Measurements from ENCODE around the gene ITGA2.

The ITGA2 gene

GRCh38 chr5:53037141-53037859 lies 48.1 kb downstream of the ITGA2 start:
- POLR2A ChIA-PET = no interaction called here
- no peak for TF ChIP-seq CTCF (IDR thresholded peaks at IDR 0.05; ENCODE audit: control extremely low read depth, extremely low read depth, low read depth, missing control alignments)
- no peak for DNase-seq (ENCODE audit: extremely low spot score)
- CTCF ChIA-PET = no interaction called here

DNA sequence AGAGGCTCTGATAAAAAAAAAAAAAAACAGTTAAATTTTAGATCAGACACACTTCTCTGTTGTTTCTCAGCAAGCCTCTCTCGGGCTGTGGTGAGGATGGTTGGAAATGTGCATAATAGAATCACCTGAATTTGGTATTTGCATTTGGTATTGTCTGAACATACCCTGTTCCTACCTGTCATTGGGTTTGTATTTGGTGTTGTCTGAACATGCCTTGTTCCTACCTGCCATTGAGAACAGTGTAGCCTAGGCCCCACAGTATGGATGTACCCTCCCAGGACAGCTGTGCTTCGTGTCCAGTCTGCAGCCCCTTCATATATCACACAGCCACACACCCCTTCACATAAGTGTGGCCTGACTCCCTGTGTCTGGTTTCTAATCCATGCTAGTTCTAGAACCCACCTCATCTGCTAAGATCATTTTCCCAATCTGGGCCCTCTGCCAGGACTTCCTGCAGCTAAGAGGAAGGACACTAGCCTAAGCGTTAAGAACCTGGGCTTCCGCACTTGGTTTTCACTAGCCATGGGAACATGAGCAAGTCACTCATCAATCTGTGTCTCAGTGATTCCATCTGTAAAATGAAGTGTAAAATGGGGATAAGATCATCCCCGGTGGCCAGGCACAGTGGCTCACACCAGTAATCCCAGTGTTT lies 49.2 kb downstream of the ITGA2 start:
- ChIA-PET CTCF (interaction anchor here (0.7 to 1.5 kb wide), 3 partner anchors 10 kb away, joined by 3 to 4 read pairs (median 3); no protein-coding TSS in a partner anchor), POLR2A (no interaction called here)
- no peak for DNase-seq (ENCODE audit: extremely low spot score)
- TF ChIP-seq CTCF (IDR thresholded peaks at IDR 0.05; ENCODE audit: control extremely low read depth, extremely low read depth, low read depth, missing control alignments) = no peak

GRCh38 chr5:53039855-53040254 lies 50.7 kb downstream of the ITGA2 start:
- CTCF ChIA-PET = interaction anchor here (1.0 to 1.5 kb wide), 2 partner anchors 12 to 55 kb away, joined by 3 read pairs; no protein-coding TSS in a partner anchor
- POLR2A ChIA-PET = no interaction called here
- no peak for DNase-seq (ENCODE audit: extremely low spot score)
- no peak for TF ChIP-seq CTCF (IDR thresholded peaks at IDR 0.05; ENCODE audit: control extremely low read depth, extremely low read depth, low read depth, missing control alignments)

GRCh38 chr5:53041071-53041692 lies 52.0 kb downstream of the ITGA2 start:
- POLR2A ChIA-PET = no interaction called here
- no peak for TF ChIP-seq CTCF (IDR thresholded peaks at IDR 0.05; ENCODE audit: control extremely low read depth, extremely low read depth, low read depth, missing control alignments)
- CTCF ChIA-PET = interaction anchor here (1.0 kb wide), 1 partner anchor 54 kb away, joined by 3 read pairs; no protein-coding TSS in a partner anchor
- DNase-seq (ENCODE audit: extremely low spot score) = peak; percentile 14

DNA sequence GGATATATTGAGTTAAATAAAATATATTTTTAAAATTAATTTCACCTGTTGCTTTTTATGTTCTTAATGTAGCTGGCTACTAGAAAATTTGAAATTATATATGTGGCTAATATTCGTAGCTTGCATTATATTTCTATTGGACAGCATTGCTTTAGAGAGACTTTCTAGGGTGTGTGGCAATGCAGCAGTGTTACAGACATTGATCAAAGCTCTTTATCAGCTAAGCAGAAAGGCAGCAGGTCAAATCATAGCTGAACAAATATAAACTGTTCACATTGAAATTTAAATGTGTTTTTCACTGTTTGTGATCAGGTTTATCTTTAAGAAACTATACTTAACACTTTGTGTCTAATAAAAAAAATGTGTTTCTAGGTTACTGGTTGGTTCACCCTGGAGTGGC lies 52.6 kb downstream of the ITGA2 start:
- POLR2A ChIA-PET = no interaction called here
- TF ChIP-seq CTCF (IDR thresholded peaks at IDR 0.05; ENCODE audit: control extremely low read depth, extremely low read depth, low read depth, missing control alignments) = no peak
- DNase-seq (ENCODE audit: extremely low spot score) = no peak
- CTCF ChIA-PET = no interaction called here

DNA sequence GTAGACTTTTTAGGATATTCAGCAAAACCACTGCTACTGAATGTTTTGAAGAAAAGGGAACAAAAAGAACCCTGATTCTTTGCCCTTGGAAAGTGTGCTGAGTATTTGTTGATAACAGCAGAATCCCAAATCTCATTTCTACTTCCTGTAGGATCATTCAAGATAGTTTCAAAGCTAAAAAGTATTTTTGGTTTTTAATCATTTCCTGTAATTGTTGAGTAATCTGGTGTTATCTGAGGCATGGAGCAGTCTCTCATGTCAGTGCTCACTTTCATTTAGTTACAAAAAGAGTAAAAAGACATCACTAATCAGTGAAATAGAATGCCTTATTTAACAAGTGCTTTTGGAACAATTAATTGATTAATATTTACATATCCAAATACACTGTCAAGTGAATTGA lies 56.1 kb downstream of the ITGA2 start:
- CTCF ChIA-PET = interaction anchor here (2.3 kb wide), 1 partner anchor 10 kb away, joined by 9 read pairs; no protein-coding TSS in a partner anchor
- POLR2A ChIA-PET = no interaction called here
- no peak for TF ChIP-seq CTCF (IDR thresholded peaks at IDR 0.05; ENCODE audit: control extremely low read depth, extremely low read depth, low read depth, missing control alignments)
- no peak for DNase-seq (ENCODE audit: extremely low spot score)
